ENCODE data around the gene KRTAP19-7.

KRTAP19-7 gene

GRCh38 chr21:30518876-30519275 is 42.2 kb downstream of the KRTAP19-7 start:
- Histone ChIP-seq H3K9ac (ENCODE audit: low read length) (no peak overlapping the region), H3K9me2 (replicated peaks; ENCODE audit: insufficient read depth, low read length) (no peaks in the 10 kb centered on the region), H3K36me3 (ENCODE audit: low read length) (no peaks in the 10 kb centered on the region), H4K20me1 (ENCODE audit: low read depth, low read length) (no peaks in the 10 kb centered on the region), H3F3A (ENCODE audit: insufficient read depth) (no peaks in the 10 kb centered on the region), H3K4me2 (ENCODE audit: low read depth, low read length, poor library complexity, severe bottlenecking) (no peak overlapping the region), H3K27ac (ENCODE audit: low read depth, low read length) (no peak overlapping the region), H3K79me2 (ENCODE audit: insufficient read depth, low read length) (no peaks in the 10 kb centered on the region), H3K27me3 (ENCODE audit: low read length) (no peaks in the 10 kb centered on the region), H3K9me3 (ENCODE audit: insufficient read depth, low read length) (no peaks in the 10 kb centered on the region), H3K4me3 (ENCODE audit: insufficient read depth, low read length, poor library complexity, severe bottlenecking) (no peak overlapping the region), H2AFZ (ENCODE audit: low read depth, low read length, severe bottlenecking) (no peak overlapping the region)
- TF ChIP-seq CTCF (IDR thresholded peaks at IDR 0.05; ENCODE audit: insufficient read depth, low read length, poor library complexity, severe bottlenecking) (no peak), EZH2phosphoT487 (conservative IDR thresholded peaks at IDR 0.05; ENCODE audit: low read length) (no peak)

- Histone ChIP-seq H3F3A (ENCODE audit: insufficient read depth) (no peaks in the 10 kb centered on the region), H2AFZ (ENCODE audit: low read depth, low read length, severe bottlenecking) (no peak overlapping the region), H3K4me2 (ENCODE audit: low read depth, low read length, poor library complexity, severe bottlenecking) (no peak overlapping the region), H4K20me1 (ENCODE audit: low read depth, low read length) (no peaks in the 10 kb centered on the region), H3K27ac (ENCODE audit: low read depth, low read length) (no peak overlapping the region), H3K36me3 (ENCODE audit: low read length) (no peaks in the 10 kb centered on the region), H3K9me3 (ENCODE audit: insufficient read depth, low read length) (no peaks in the 10 kb centered on the region), H3K9ac (ENCODE audit: low read length) (no peak overlapping the region), H3K27me3 (ENCODE audit: low read length) (no peaks in the 10 kb centered on the region), H3K79me2 (ENCODE audit: insufficient read depth, low read length) (no peaks in the 10 kb centered on the region), H3K9me2 (replicated peaks; ENCODE audit: insufficient read depth, low read length) (no peaks in the 10 kb centered on the region), H3K4me3 (ENCODE audit: insufficient read depth, low read length, poor library complexity, severe bottlenecking) (no peak overlapping the region)
- TF ChIP-seq CTCF (IDR thresholded peaks at IDR 0.05; ENCODE audit: insufficient read depth, low read length, poor library complexity, severe bottlenecking) (no peak), EZH2phosphoT487 (conservative IDR thresholded peaks at IDR 0.05; ENCODE audit: low read length) (no peak)
Observed at GRCh38 chr21:30515681-30516080, 45.4 kb downstream of the KRTAP19-7 start.
